ENCODE data around the gene SERP2. TPM values are rescaled to one million over a fixed set of nuclear protein-coding genes. Genes with fewer than 3 reads are reported as not detected.

SERP2 gene
- total and polyA plus RNA-seq, 2 donors (not counting 1 experiment from before 2014, with no cell fraction given): 0.43 TPM; not detected in 1

GRCh38 chr13:44407891-44408290, 34.3 kb downstream of the SERP2 start:
- DNase-seq: no peak
- H3K27ac Mint-ChIP-seq: no peak overlapping the region
- WGBS (ENCODE audit: insufficient coverage): 90% methylated on average over 7 of the region's 7 CpGs
- ChIA-PET CTCF (interaction anchor here (1.3 kb wide), 1 partner anchor 217 kb away, joined by 3 read pairs; no protein-coding TSS in a partner anchor), POLR2A (no interaction called here)
- intact Hi-C loops (cut with micrococcal nuclease): no loop called here
- no peaks in the 10 kb centered on the region for H3K9me3 Mint-ChIP-seq (ENCODE audit: insufficient read depth)
- peaks cover 0 to 2% (median 0%) of the 10 kb centered on the region in 4 experiments for H3K27me3 ChIP-seq (replicated peaks in 1 of 4; ENCODE audit: control extremely low read depth in 1 of 4, control insufficient read depth in 3 of 4, insufficient read depth in 4 of 4, low read length in 3 of 4)
- H3K4me1 Mint-ChIP-seq: no peaks in the 10 kb centered on the region
- ATAC-seq (ENCODE audit: low read depth): no peak
- H4K20me1 ChIP-seq (ENCODE audit: control insufficient read depth, insufficient read depth, low read length, poor library complexity, severe bottlenecking): no peaks in the 10 kb centered on the region
- H3K4me2 ChIP-seq (replicated peaks; ENCODE audit: low read depth, low read length, poor library complexity, severe bottlenecking): no peak overlapping the region
- H3K27ac ChIP-seq (ENCODE audit: low read length in 2 of 2): no peak overlapping the region
- no peaks in the 10 kb centered on the region for H3K36me3 ChIP-seq (replicated peaks in 1 of 2; ENCODE audit: control extremely low read depth in 1 of 2, control insufficient read depth in 1 of 2, extremely low read depth in 1 of 2, insufficient read depth in 2 of 2, low read length in 1 of 2)
- H3K79me2 ChIP-seq (ENCODE audit: control insufficient read depth, insufficient read depth, low read length): no peaks in the 10 kb centered on the region
- no peaks in the 10 kb centered on the region for H3K9me3 ChIP-seq (ENCODE audit: control extremely low read depth in 1 of 3, control insufficient read depth in 2 of 3, insufficient read depth in 1 of 3, low read length in 2 of 3)
- peaks cover 33% of the 10 kb centered on the region for H3K27me3 Mint-ChIP-seq
- H3K4me3 ChIP-seq (ENCODE audit: control extremely low read depth in 1 of 5, extremely low read depth in 1 of 5, insufficient read depth in 1 of 5, low read depth in 2 of 5, low read length in 4 of 5): no peak overlapping the region
- no peak overlapping the region for H2AFZ ChIP-seq (ENCODE audit: insufficient read depth, low read depth, low read length, poor library complexity, severe bottlenecking)
- H3K4me1 ChIP-seq (ENCODE audit: control insufficient read depth in 2 of 2, insufficient read depth in 2 of 2, low read length in 2 of 2): no peaks in the 10 kb centered on the region
- H3K9ac ChIP-seq (ENCODE audit: low read length): no peak overlapping the region
- no peak overlapping the region for H3K4me3 Mint-ChIP-seq
- TF ChIP-seq, protein P1, sequence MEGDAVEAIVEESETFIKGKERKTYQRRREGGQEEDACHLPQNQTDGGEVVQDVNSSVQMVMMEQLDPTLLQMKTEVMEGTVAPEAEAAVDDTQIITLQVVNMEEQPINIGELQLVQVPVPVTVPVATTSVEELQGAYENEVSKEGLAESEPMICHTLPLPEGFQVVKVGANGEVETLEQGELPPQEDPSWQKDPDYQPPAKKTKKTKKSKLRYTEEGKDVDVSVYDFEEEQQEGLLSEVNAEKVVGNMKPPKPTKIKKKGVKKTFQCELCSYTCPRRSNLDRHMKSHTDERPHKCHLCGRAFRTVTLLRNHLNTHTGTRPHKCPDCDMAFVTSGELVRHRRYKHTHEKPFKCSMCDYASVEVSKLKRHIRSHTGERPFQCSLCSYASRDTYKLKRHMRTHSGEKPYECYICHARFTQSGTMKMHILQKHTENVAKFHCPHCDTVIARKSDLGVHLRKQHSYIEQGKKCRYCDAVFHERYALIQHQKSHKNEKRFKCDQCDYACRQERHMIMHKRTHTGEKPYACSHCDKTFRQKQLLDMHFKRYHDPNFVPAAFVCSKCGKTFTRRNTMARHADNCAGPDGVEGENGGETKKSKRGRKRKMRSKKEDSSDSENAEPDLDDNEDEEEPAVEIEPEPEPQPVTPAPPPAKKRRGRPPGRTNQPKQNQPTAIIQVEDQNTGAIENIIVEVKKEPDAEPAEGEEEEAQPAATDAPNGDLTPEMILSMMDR (IDR thresholded peaks at IDR 0.05): no peak
- no peak for TF ChIP-seq EZH2 (IDR thresholded peaks at IDR 0.05; ENCODE audit: borderline replicate concordance, insufficient read depth, low read depth, low read length, poor library complexity, severe bottlenecking)

DNA sequence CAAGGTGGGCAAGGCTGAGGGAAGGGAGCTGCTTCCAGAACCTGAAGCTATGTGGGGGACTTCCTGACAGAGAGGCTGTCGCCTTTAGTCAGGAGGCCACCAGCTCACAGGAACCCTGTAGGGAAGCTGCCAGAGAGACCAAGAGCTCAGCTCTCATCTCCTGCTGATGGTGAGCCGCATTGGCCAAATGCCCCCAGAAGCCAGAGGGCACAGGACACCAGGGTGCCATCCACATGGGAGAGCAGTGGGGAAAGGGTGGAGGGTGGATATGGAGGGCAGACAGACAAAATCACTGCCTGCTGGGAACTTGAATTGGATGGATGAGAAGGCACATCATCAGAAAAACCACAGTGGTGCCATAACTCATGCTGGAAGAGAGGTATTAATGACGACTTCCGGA, 36.0 kb downstream of the SERP2 start:
- POLR2A ChIA-PET: no interaction called here

More for the DNA sequence above, 36.0 kb downstream of the SERP2 start:
- H2AFZ ChIP-seq (ENCODE audit: insufficient read depth, low read depth, low read length, poor library complexity, severe bottlenecking): no peak overlapping the region
- peaks cover 0 to 2% (median 0%) of the 10 kb centered on the region in 4 experiments for H3K27me3 ChIP-seq (replicated peaks in 1 of 4; ENCODE audit: control extremely low read depth in 1 of 4, control insufficient read depth in 3 of 4, insufficient read depth in 4 of 4, low read length in 3 of 4)
- no peak overlapping the region for H3K27ac Mint-ChIP-seq
- CTCF ChIA-PET: no interaction called here
- no peak overlapping the region for H3K9ac ChIP-seq (ENCODE audit: low read length)
- no peaks in the 10 kb centered on the region for H3K79me2 ChIP-seq (ENCODE audit: control insufficient read depth, insufficient read depth, low read length)
- H3K4me3 Mint-ChIP-seq: no peak overlapping the region
- 85% methylated on average over 2 of the region's 4 CpGs for WGBS (ENCODE audit: insufficient coverage)
- ATAC-seq (ENCODE audit: low read depth): no peak
- no peak overlapping the region for H3K27ac ChIP-seq (ENCODE audit: low read length in 2 of 2)
- H3K36me3 ChIP-seq (replicated peaks in 1 of 2; ENCODE audit: control extremely low read depth in 1 of 2, control insufficient read depth in 1 of 2, extremely low read depth in 1 of 2, insufficient read depth in 2 of 2, low read length in 1 of 2): no peaks in the 10 kb centered on the region
- H3K4me2 ChIP-seq (replicated peaks; ENCODE audit: low read depth, low read length, poor library complexity, severe bottlenecking): no peak overlapping the region
- no peaks in the 10 kb centered on the region for H3K4me1 ChIP-seq (ENCODE audit: control insufficient read depth in 2 of 2, insufficient read depth in 2 of 2, low read length in 2 of 2)
- H3K4me3 ChIP-seq (ENCODE audit: control extremely low read depth in 1 of 5, extremely low read depth in 1 of 5, insufficient read depth in 1 of 5, low read depth in 2 of 5, low read length in 4 of 5): no peak overlapping the region
- DNase-seq: no peak
- no peaks in the 10 kb centered on the region for H3K9me3 Mint-ChIP-seq (ENCODE audit: insufficient read depth)
- H4K20me1 ChIP-seq (ENCODE audit: control insufficient read depth, insufficient read depth, low read length, poor library complexity, severe bottlenecking): no peaks in the 10 kb centered on the region
- no peak for TF ChIP-seq EZH2 (IDR thresholded peaks at IDR 0.05; ENCODE audit: borderline replicate concordance, insufficient read depth, low read depth, low read length, poor library complexity, severe bottlenecking)
- TF ChIP-seq, protein P1 (IDR thresholded peaks at IDR 0.05): no peak
- no peaks in the 10 kb centered on the region for H3K4me1 Mint-ChIP-seq
- intact Hi-C loops (cut with micrococcal nuclease): no loop called here
- H3K27me3 Mint-ChIP-seq: peaks cover 30% of the 10 kb centered on the region
- H3K9me3 ChIP-seq (ENCODE audit: control extremely low read depth in 1 of 3, control insufficient read depth in 2 of 3, insufficient read depth in 1 of 3, low read length in 2 of 3): no peaks in the 10 kb centered on the region

Measured in B cell (primary cell).